LNCaP clone FGC (cell line): ENCODE data around the gene PSMA3.

Experiments used
- DNase-seq: peaks from one replicate; pipeline ENCODE4 v3.0.0-alpha.2; 2011; ENCODE audit warnings: low read depth
- H3K4me3 ChIP-seq: 2 replicates; pipeline ENCODE4 v1.5.1; 2011; ENCODE audit warnings: mild to moderate bottlenecking, low read depth, low read length, control low read depth
- CTCF ChIP-seq: IDR thresholded peaks from 2 replicates; pipeline ENCODE4 v1.5.1; 2012; ENCODE audit warnings: mild to moderate bottlenecking; ENCODE audit not compliant: control insufficient read depth, insufficient read depth; ENCODE audit errors: extremely low read depth

PSMA3 gene

GRCh38 chr14:58281969-58282368 is 37.3 kb downstream of the PSMA3 start:
- no peak overlapping the region for H3K4me3 ChIP-seq
- no peak for TF ChIP-seq CTCF
- no peak for DNase-seq

- no peak for TF ChIP-seq CTCF
- H3K4me3 ChIP-seq: no peak overlapping the region
- DNase-seq: no peak
Measured at GRCh38 chr14:58282925-58283593, 38.4 kb downstream of the PSMA3 start.

- no peak for DNase-seq
Measured at GRCh38 chr14:58283730-58284129, 39.1 kb downstream of the PSMA3 start.

GRCh38 chr14:58285132-58285531 is 40.5 kb downstream of the PSMA3 start:
- no peak for DNase-seq
- no peak for TF ChIP-seq CTCF

More at GRCh38 chr14:58283730-58284129, 39.1 kb downstream of the PSMA3 start:
- no peak for TF ChIP-seq CTCF
- no peak overlapping the region for H3K4me3 ChIP-seq

GRCh38 chr14:58287607-58288042 is 43.0 kb downstream of the PSMA3 start:
- TF ChIP-seq CTCF: no peak
- no peak overlapping the region for H3K4me3 ChIP-seq
- no peak for DNase-seq

More at GRCh38 chr14:58285132-58285531, 40.5 kb downstream of the PSMA3 start:
- no peak overlapping the region for H3K4me3 ChIP-seq

- TF ChIP-seq CTCF: no peak
- H3K4me3 ChIP-seq: no peak overlapping the region
- no peak for DNase-seq
Measured at GRCh38 chr14:58288106-58288792, 43.6 kb downstream of the PSMA3 start.
